CD1c-positive myeloid dendritic cell (primary cell): Measurements from ENCODE around the gene DLG1.

Experiments used
- DNase-seq: peaks from one replicate; pipeline ENCODE4 v3.0.0-alpha.2; 2016; ENCODE audit errors: extremely low spot score

The DLG1 gene

DNA sequence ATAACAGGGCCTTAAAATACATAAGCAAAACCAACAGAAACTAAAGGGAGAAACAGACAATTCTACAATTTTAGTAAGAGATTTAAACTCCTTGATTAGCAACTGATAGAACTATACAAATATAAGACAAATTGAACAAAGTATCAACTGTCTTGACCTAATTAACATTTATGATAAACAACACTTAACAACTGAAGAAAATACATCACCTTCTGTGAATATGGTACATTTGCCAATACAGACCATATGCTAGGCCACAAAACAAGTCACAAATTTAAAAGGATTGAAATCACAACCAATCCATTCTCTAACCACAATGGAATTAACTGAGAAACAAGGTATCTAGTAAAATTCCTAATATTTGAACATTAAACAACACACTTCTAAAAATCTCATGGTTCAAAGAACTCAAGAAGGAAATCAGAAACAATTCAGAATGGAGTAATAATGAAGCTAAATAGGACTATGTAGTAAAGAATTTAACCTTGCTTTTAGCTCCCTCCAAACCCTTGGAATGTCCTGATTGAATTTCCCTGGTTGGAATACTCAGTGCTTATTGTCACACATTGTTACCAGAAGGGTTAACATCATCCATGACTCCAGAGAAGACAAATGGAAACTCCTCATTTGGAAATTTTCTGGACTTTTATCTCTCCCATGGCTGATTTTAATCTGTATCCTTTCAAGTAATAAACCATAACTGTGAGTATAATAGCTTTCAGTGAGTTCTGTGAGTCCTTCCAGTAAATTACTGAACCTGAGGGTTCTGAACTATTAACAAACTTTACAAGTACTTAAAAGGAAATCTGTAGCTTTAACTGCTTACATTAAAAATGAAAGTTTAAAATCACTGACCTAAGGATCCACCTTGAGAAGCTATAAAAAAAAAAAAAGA lies 88.8 kb downstream of the DLG1 start:
- no peak for DNase-seq

DNA sequence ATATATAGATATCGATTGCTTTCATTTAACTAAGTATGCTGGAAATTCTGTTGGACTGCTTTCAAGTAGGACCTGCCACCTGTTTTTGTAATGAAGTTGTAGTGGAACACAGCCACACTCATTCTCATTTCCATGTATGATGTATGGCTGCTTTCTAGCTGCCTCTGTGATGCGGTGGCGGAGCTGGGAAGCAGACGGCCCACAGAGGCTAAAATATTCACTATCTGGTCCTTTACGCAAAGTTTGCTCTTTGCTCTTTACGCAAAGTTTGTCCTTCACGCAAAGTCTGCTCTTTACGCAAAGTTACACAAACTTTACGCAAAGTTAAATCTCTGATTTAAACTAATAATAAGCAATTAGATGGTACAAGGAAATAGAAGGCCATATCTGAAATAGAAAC lies 91.5 kb downstream of the DLG1 start:
- DNase-seq: no peak

DNA sequence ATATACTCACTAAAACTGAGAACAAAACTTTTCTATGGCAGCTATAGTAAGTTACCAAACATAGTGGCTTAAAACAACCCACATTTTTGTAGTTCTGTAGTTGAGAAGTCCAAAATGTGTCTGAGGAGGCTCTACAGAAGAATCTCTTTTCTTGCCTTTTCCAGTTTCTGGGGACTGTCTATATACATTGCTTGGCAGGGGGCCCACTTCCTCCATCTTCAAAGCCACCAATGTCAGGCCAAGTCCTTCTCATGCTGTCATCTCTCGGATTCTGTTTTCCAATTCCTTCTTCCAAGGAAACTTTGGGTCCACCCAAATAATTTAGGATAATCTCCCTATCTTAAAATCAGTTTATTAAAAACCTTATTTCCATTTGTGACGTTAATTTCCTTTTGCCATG lies 92.7 kb downstream of the DLG1 start:
- no peak for DNase-seq

DNA sequence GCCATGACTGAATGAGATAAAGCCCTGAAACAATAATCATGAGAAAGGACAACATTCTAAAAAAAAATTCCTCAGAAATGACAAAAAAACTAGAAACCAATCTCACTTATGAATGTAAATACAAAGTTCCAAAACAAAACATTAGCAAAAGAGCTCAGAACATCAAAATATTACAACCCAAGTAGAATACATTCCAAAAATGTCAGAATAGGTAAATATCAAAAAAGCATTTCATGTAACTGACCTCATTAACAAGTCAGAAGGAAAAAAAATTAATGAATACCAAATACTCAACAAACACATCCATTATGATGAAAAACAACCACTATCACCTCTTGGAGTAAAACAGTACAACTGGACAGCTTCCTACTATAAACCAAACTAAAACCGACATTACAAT lies 93.1 kb downstream of the DLG1 start:
- no peak for DNase-seq

DNA sequence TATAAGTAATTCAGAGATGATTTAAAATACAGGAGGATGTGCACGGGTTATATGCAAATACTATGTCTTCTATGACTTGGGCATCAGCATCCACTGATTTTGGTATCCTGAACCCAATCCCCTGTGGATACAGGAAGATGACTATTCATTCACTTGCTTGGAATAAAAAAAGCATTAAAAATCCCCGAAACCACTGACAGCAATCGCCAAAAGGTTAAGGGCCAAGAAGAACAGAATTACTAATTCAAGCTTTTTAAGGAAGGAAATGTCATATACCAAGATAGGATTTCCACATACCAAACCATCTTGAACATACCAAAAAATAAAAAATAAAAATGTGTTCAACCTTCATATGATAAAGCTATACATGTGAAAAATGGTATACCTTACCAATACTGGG lies 93.7 kb downstream of the DLG1 start:
- DNase-seq: no peak

DNA sequence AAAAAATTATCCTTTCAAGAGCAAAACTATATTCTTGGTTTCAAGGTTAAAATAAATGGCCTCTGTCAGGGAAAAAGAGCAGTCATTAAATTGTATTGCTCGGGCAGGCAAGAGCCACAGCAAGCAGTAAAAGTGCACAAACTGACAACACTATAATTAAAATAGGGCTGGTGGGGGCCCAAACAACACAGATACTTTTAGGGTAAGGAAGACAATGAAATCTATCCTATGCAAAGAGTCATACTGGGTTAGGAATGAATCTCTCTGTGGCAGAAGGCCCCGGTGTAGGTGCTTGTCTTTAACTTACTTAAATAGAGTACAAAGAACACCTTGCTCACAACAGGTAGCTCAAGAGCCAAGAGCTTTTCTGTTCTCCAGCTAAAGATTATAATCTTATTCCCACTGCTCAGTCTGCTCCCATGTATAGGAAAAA lies 94.7 kb downstream of the DLG1 start:
- no peak for DNase-seq

DNA sequence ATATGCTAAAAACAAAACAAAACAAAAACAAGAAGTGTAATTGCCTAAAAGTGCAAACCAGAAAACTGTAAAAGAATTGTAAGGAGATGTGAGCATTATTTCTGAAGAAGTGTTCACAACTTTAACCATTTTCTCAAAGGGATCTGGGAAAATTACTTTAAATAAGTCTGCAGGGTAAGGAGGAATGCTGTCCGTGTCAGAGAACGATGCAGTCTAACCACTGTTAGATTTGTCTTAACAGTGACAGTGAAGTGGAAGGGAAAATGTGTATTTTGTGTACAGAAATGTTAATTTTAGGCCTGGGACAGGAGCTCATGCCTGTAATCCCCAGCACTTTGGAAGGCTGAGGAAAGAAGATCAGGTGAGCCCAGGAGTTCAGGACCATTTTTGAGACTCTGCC lies 95.7 kb downstream of the DLG1 start:
- no peak for DNase-seq

GRCh38 chr3:197201791-197202452 lies 96.5 kb downstream of the DLG1 start:
- no peak for DNase-seq

- peak; percentile 42 for DNase-seq
Observed at GRCh38 chr3:197200856-197201255, 97.6 kb downstream of the DLG1 start.

GRCh38 chr3:197197334-197197733 lies 101.1 kb downstream of the DLG1 start:
- no peak for DNase-seq

DNA sequence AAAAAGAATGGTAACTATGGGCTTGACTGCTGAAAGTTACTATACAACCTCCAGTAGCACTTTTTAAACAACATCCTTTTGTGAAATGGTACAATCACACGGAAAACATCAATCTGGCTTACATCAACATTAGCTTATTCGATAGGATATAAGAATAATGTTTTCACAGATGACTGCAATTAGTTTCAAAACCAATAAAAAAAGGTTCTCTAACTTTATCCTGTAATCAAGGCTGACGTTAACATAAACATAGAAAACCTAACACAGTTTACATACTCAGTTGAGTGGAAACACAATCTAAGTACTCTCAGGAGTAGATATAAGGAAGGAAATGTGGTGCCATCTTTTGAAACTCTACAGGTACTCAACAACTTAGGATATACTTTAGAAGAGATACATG lies 102.2 kb downstream of the DLG1 start:
- no peak for DNase-seq

DNA sequence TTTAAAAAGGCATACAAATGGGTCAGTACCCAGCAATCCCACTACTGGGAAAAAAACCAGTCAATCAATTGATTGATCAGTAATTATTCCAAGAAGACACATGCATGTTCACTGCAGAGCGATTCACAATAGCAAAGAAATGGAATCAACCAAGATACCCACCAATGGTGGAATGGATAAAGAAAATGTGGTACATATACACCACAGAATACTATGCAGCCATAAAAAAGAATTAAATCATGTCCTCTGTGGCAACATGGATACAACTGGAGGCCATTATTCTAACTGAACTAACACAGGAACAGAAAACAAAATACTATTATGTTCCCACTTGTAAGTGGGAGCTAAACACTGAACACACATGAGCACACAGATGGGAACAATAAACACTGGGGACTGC lies 103.1 kb downstream of the DLG1 start:
- DNase-seq: no peak

GRCh38 chr3:197193759-197194158 lies 104.7 kb downstream of the DLG1 start:
- DNase-seq: peak; percentile 23

DNA sequence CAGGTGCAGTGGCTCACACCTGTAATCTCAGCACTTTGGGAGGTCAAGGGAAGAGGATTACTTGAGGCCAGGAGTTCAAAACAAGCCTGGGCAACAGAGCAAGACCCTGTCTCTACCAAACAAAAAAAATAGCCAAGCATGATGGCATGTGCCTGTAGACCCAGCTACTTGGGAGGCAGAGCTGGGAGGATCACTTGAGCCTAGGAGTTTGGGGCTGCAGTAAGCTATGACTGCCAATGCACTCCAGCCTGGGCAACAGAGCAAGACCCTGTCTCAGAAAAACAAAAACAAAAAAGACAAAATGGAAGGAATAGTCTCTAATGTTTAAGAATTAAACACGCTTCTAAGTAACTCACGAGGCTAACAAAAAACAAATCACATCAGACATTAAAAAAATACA lies 106.5 kb downstream of the DLG1 start:
- no peak for DNase-seq

DNA sequence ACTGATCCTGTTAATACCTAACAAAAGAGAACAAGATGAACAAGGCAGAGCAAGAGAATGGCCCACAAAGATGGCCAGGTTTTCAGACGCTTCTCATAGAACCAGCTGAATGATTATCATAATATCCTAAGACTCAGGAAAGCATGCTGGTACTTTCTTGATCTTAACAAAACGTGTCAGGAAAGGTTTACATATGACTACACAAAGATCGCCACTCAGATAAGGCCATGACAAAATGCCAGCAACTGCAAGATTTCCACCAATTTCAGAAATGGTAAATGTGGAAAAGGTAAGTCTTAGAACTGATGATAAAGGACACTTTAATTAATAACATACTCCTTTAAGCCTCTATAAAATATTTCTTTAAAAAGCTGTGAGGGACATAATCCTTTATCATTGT lies 108.8 kb downstream of the DLG1 start:
- no peak for DNase-seq

DNA sequence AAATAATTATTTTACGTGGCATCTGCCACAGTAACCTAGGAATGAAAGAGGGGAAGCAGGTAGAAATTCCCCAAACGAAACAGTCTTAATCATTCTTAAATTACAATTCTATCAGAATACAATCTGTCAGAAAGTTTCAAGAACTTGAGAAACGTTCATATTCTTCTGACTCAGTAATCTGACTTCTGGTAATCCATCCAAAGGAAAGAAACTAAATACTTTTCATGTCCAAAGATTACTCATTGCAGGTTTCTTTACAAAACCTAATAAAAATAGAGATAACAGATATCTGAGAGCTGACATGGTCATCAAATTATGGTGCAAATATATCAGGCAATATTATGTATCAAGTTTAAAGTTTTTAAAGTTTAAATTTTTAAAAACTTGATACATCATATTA lies 109.4 kb downstream of the DLG1 start:
- DNase-seq: no peak

GRCh38 chr3:197186887-197187588 lies 111.4 kb downstream of the DLG1 start:
- peak; percentile 74 for DNase-seq

DNA sequence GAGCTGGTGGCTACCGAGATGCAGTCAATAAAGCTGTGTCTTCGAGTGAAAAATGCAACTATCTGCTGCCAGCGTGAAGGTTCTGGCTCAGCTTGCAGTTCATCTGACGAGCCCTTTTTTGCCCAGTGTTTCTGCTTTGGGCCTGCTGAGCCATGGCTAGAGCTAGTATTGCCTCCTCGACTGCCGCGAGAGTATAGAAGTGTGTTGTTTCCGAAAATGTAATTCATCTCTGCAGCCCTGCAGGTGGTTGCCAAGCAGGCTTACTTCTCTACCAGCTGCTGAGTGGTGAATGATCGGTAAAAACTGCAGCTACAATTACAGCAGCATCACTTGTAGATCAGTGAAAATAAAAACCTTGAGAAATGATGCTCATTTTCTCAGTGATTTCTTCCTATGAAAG lies 114.8 kb downstream of the DLG1 start:
- DNase-seq: no peak

DNA sequence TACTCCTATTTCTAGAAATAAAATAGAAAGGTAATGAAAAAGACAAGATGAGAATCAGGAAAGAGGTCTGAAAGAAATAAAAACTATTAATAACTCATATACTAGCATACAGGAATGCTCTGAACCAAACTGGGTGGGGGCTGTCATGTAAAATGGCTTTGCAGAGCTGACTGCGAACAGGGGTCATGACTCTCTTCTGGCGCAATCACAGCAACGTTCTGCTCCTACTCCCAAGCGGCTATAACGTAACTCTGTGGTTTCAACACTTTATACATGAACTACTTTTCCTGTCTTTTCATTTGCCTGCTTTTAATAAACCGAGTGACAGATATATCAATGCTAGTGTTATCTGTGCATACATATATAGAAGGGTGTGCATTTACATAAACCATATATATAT lies 116.7 kb downstream of the DLG1 start:
- peak; percentile 63 for DNase-seq

DNA sequence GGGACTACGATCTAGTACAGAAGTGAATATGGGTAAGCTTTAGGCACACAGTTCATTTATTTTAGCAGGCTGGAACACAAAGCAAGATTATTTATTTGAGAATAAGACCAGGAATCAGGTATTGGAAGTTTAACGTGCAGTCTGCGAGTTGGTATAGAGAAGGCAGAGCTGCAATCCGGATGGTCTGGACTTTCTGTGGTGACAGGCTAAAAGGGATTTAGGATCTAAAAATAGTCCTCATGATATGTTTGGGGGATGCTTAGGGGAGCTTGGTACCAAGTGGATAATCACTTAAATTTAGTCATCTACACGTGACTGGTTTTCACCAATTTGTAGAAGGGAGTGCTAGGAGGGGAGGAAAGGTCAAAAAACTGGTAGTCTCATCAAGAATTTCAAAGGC lies 119.4 kb downstream of the DLG1 start:
- no peak for DNase-seq

GRCh38 chr3:197175503-197175902 lies 122.9 kb downstream of the DLG1 start:
- no peak for DNase-seq

DNA sequence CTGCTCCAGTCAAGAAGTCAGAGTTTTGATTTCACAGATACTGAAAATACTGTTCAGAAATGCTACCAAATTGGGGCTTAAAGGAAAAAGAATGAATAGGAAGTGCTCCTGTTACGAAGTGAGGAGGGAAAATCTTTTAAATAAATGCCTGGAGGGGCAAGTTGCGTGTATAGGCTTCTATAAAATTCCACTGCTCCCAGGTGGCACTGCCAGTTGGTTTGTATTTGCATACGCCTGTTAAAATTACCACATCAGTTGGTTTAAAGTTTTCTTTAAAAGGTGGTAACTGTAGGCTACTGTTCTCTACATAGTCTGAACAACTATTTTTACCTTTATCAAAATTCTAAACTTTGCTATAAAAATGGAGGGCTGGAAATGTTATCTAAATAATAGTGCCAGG lies 123.5 kb downstream of the DLG1 start:
- no peak for DNase-seq

DNA sequence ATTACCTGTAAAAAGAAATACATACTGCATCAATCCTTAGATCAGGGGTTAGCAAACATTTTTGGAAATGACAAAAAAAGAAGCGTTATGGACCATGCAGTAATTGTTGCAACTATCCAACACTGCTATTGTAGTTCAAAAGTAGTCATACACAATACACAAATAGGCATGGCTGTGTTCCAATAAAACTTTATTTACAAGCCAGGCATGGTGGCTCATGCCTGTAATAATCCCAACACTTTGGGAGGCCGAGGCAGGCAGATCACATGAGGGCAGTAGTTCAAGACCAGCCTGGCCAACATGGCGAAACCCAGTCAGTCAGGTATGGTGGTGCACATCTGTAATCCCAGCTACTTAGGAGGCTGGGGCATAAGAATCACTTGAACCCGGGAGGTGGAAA lies 124.8 kb downstream of the DLG1 start:
- DNase-seq: no peak
